GM10266 (cell line): ENCODE results near the gene CLASP1.
"Not testable (repeated sequence)": the region's sequence is repeated elsewhere in the genome, so short reads cannot be mapped to it uniquely, and the experiment has no call there.

ENCODE experiments used
- DNase-seq: peaks from one replicate; pipeline ENCODE4 v3.0.0; 2012; ENCODE audit errors: extremely low spot score
- CTCF ChIP-seq: IDR thresholded peaks from 2 replicates; pipeline ENCODE4 v1.5.1; 2012; ENCODE audit warnings: mild to moderate bottlenecking, low read depth; ENCODE audit not compliant: control insufficient read depth, insufficient read depth; ENCODE audit errors: missing control alignments

CLASP1 gene

GRCh38 chr2:121336528-121337294, 312.6 kb downstream of the CLASP1 start:
- no peak for TF ChIP-seq CTCF
- DNase-seq = no peak

- no peak for DNase-seq
Measured at GRCh38 chr2:121335294-121336290, 313.7 kb downstream of the CLASP1 start.

GRCh38 chr2:121334581-121335293, 314.5 kb downstream of the CLASP1 start:
- DNase-seq = no peak
- no peak for TF ChIP-seq CTCF

More at GRCh38 chr2:121335294-121336290, 313.7 kb downstream of the CLASP1 start:
- no peak for TF ChIP-seq CTCF

- DNase-seq = no peak
- TF ChIP-seq CTCF = no peak
Measured at GRCh38 chr2:121333834-121334558, 315.3 kb downstream of the CLASP1 start.

- no peak for TF ChIP-seq CTCF
- no peak for DNase-seq
Measured at GRCh38 chr2:121333231-121333630, 316.0 kb downstream of the CLASP1 start.

GRCh38 chr2:121331324-121331723, 317.9 kb downstream of the CLASP1 start:
- DNase-seq = not testable (repeated sequence)

GRCh38 chr2:121330921-121331320, 318.3 kb downstream of the CLASP1 start:
- no peak for TF ChIP-seq CTCF
- DNase-seq = no peak
